Kidney epithelial cell (primary cell): ENCODE measurements around the gene SKP2. TPM values are rescaled to one million over a fixed set of nuclear protein-coding genes. Genes with fewer than 3 reads are reported as not detected.
"Not testable (repeated sequence)": the region's sequence is repeated elsewhere in the genome, so short reads cannot be mapped to it uniquely, and the experiment has no call there.

Experiments used
- DNase-seq: peaks from one replicate; pipeline ENCODE4 v3.0.0-alpha.2; 2010; ENCODE audit warnings: low read depth
- H3K27me3 ChIP-seq: 2 replicates; pipeline ENCODE4 v1.6.0; 2011; ENCODE audit warnings: low read length; ENCODE audit not compliant: control insufficient read depth, insufficient read depth
- H3K36me3 ChIP-seq: 2 replicates; pipeline ENCODE4 v1.5.1; 2011; ENCODE audit warnings: low read length; ENCODE audit not compliant: control insufficient read depth, insufficient read depth
- H3K4me3 ChIP-seq: 2 replicates; pipeline ENCODE4 v1.5.1; 2011; ENCODE audit warnings: low read depth, mild to moderate bottlenecking, control low read depth, low read length
- total RNA-seq: library from RNA; depleted of rRNA; stranded (reverse); fragments of >200 nt; gene quantifications from 2 replicates; pipeline ENCODE4 v1.2.3, GENCODE V29; 2015
- TF ChIP-seq, protein P1 (sequence below): IDR thresholded peaks from 2 replicates; pipeline ENCODE4 v1.5.1; 2011; ENCODE audit warnings: mild to moderate bottlenecking, moderate library complexity, low read length, control low read depth, inconsistent platforms; ENCODE audit not compliant: insufficient read depth, poor library complexity, severe bottlenecking

Gene SKP2
- total RNA-seq, 1 donor from 2014 or later, result 9.9 TPM

DNA sequence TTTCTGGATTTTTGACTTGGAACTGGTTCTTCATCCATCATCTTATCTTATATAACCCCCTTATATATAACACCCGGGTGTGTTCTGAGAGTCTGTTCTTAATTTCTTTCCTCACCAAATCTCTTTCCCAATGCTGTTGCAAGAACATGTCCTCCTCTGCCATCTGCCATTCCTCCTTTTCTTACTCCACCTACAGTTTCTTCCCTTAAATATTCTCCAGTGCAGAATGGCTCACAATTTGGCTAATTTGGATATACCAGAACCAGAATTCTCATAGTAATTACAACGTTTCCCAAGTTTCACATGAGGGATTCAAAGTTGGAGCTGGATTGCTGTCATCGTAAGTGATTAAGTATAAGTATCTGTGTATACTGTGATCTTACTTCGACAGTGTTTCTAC lies 28.0 kb downstream of the SKP2 start:
- Histone ChIP-seq H3K27me3 (no peaks in the 10 kb centered on the region), H3K4me3 (no peak overlapping the region), H3K36me3 (no peaks in the 10 kb centered on the region)
- DNase-seq, result no peak
- TF ChIP-seq, protein P1, sequence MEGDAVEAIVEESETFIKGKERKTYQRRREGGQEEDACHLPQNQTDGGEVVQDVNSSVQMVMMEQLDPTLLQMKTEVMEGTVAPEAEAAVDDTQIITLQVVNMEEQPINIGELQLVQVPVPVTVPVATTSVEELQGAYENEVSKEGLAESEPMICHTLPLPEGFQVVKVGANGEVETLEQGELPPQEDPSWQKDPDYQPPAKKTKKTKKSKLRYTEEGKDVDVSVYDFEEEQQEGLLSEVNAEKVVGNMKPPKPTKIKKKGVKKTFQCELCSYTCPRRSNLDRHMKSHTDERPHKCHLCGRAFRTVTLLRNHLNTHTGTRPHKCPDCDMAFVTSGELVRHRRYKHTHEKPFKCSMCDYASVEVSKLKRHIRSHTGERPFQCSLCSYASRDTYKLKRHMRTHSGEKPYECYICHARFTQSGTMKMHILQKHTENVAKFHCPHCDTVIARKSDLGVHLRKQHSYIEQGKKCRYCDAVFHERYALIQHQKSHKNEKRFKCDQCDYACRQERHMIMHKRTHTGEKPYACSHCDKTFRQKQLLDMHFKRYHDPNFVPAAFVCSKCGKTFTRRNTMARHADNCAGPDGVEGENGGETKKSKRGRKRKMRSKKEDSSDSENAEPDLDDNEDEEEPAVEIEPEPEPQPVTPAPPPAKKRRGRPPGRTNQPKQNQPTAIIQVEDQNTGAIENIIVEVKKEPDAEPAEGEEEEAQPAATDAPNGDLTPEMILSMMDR, result no peak

DNA sequence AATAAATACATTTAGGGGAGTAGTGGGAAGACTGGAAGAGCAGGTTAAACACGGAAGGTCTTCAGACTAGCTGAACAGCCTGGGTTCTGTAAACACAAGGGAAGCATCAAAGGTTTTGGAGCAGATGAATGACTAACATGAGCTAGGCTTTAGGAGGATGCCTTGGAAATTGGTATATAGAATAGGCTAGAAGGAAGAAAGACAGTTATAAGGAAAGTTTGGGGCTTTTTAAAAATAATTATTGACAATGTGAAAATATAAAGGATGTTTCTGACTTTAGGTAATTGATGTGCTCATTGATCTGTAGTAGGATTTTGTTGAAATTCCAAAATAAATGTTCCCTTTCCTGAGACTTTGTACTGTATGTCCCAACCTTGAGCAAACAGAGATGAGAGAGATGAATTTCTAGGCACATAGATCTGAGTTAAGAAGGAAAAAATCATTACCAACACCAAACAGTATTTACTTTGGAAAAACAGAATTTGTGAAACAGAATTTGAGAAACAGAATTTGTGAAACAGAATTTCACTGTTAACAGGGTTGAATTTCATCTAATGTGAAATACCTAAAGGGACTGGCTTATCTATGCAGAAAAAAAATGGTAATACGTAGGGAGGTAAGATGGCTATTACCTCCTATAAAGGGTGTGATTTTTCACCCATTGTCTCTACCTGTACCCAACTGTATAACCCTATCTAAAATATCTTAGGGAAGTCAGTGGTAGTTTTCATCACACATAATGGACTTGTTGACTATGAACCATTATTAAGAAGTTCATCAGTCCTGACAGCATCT lies 28.8 kb downstream of the SKP2 start:
- Histone ChIP-seq H3K27me3 (no peaks in the 10 kb centered on the region), H3K36me3 (no peaks in the 10 kb centered on the region), H3K4me3 (no peak overlapping the region)
- no peak for DNase-seq
- TF ChIP-seq, protein P1, result no peak

DNA sequence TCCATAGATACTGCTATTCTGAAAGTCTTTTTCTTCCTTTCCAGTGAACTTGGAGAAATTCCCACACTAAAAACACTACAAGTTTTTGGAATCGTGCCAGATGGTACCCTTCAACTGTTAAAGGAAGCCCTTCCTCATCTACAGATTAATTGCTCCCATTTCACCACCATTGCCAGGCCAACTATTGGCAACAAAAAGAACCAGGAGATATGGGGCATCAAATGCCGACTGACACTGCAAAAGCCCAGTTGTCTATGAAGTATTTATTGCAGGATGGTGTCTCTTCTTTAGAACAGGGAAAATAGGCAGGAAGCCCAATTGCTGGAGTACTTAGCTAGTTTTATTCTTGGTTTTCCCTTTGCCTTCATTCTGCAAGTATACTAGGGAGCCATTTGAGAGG lies 29.9 kb downstream of the SKP2 start:
- Histone ChIP-seq H3K36me3 (no peaks in the 10 kb centered on the region), H3K4me3 (no peak overlapping the region), H3K27me3 (no peaks in the 10 kb centered on the region)
- TF ChIP-seq, protein P1, result no peak
- no peak for DNase-seq

DNA sequence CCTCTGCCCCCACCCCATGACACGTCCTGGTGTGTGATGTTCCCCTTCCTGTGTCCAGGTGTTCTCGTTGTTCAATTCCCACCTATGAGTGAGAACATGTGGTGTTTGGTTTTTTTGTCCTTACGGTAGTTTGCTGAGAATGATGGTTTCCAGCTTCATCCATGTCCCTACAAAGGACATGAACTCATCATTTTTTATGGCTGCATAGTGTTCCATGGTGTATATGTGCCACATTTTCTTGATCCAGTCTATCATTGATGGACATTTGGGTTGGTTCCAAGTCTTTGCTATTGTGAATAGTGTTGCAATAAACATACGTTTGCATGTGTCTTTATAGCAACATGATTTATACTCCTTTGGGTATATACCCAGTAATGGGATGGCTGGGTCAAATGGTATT lies 32.5 kb downstream of the SKP2 start:
- DNase-seq, H3K36me3 ChIP-seq, H3K4me3 ChIP-seq, H3K27me3 ChIP-seq: not testable (repeated sequence)

DNA sequence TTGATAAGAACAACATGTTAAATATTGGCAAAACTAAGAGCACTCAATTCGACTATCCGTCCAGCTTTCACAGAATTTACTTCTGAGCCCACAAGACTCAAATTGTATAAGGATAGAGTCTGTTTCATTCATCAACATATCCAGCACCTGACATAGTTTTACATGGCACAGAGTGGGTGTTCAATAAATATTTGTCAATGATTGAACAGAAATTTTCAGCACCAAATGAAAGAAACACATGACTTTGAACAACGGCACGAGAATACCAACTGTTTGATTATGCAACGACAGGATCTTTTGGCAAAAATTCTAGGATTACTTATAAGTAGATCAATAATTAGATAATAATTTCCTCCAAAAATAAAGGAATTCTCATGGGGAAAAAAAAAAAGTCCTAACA lies 41.8 kb downstream of the SKP2 start:
- TF ChIP-seq, protein P1, result no peak
- DNase-seq, result no peak
- Histone ChIP-seq H3K4me3 (no peak overlapping the region), H3K27me3 (no peaks in the 10 kb centered on the region), H3K36me3 (no peaks in the 10 kb centered on the region)

DNA sequence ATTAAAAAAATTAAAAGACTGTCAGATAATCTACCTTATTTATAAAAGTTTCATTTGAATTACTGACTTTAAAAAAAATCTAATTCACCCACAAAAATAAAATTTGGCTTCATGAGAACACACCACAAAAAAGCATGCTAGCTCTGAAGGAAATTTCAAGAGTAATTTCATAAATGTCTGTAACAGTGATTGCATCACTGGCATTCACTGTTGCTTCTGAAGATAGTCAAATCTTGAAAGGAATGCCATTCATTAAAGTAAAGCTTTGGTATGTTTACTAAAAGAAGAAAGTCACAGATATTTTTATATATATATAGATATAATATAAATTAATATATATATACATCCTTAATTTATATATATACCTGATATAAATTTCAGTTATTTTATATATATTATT lies 46.4 kb downstream of the SKP2 start:
- no peaks in the 10 kb centered on the region for H3K36me3 ChIP-seq
- TF ChIP-seq, protein P1, result no peak
- no peak overlapping the region for H3K4me3 ChIP-seq
- no peak for DNase-seq
- H3K27me3 ChIP-seq, result no peaks in the 10 kb centered on the region

DNA sequence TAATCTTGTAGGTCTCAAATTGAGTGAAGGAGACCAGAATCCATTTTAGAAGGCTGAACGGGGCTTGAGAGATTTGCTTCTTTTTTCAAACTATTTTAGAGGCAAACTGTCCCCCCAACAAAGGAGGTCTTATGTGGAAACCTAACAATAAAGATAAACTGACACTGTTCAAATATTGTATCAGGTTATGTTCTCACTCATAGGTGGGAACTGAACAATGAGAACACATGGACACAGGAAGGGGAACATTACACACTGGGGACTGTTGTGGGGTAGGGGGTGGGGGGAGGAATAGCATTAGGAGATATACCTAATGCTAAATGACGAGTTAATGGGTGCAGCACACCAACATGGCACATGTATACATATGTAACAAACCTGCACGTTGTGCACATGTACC lies 46.9 kb downstream of the SKP2 start:
- H3K36me3 ChIP-seq, H3K27me3 ChIP-seq, DNase-seq, H3K4me3 ChIP-seq: not testable (repeated sequence)
